Thyroid gland (tissue), 4 donors: ENCODE results near the gene ATP1B1. TPM values are rescaled to one million over a fixed set of nuclear protein-coding genes. Genes with fewer than 3 reads are reported as not detected.

ENCODE experiments used
- DNase-seq, 2 donors: peaks; one replicate each; pipeline ENCODE4 v3.0.0-alpha.2; 2019
- H3K27ac ChIP-seq, 3 donors: fragments of 200-600 bp; sonication (generic); 1 replicate in 2 of 3; 2 replicates in 1 of 3; pipeline ENCODE4 v1.5.1; 2016 to 2019; ENCODE audit warnings: mild to moderate bottlenecking in 1 of 3, moderate library complexity in 1 of 3
- H3K27me3 ChIP-seq: fragments of 200-600 bp; sonication (generic); one replicate; pipeline ENCODE4 v1.5.1; 2019
- H3K36me3 ChIP-seq, 2 donors: fragments of 200-600 bp; sonication (generic); one replicate each; pipeline ENCODE4 v1.5.1; 2016 to 2019
- H3K4me1 ChIP-seq, 2 donors: fragments of 200-600 bp; sonication (generic); one replicate each; pipeline ENCODE4 v1.5.1; 2017 to 2019
- H3K4me3 ChIP-seq, 3 donors: fragments of 200-600 bp; sonication (generic); replicated peaks in 1 of 3; 1 replicate in 2 of 3; 2 replicates in 1 of 3; pipeline ENCODE4 v1.5.1; 2016; ENCODE audit warnings: mild to moderate bottlenecking in 1 of 3
- H3K9me3 ChIP-seq: fragments of 200-600 bp; sonication (generic); one replicate; pipeline ENCODE4 v1.5.1; 2017
- POLR2A ChIP-seq, 2 donors: fragments of 450-650 bp; IDR thresholded peaks; one replicate each; pipeline ENCODE4 v1.6.1; 2017; ENCODE audit warnings: antibody characterized with exemption in 2 of 2, mild to moderate bottlenecking in 2 of 2, moderate library complexity in 1 of 2
- WGBS, 2 donors: methylation state at CpG; one replicate each; pipeline ENCODE4 v1.1.5; 2017; 5-methylcytosine and 5-hydroxymethylcytosine counted together
- intact Hi-C: fragments of 100-400 bp; cut with DNase I; formaldehyde crosslinking; loops from one replicate; pipeline ENCODE4 v1.15.1; 2023
- small RNA-seq: library from RNA; depleted of rRNA; stranded (forward); fragments of <200 nt; gene quantifications from one replicate; pipeline ENCODE3, GENCODE V24; 2016
- total RNA-seq, 4 donors: library from RNA; depleted of rRNA; stranded (reverse); fragments of >200 nt; gene quantifications; one replicate each; pipeline ENCODE4 v1.2.3, GENCODE V29; 2016
- TF ChIP-seq, protein P1 (sequence below), 6 experiments: fragments of 200-600 bp in 3 of 6; fragments of 450-650 bp in 3 of 6; sonication (generic) in 3 of 6; IDR thresholded peaks; one replicate each; pipeline ENCODE4 v1.5.1; 2016 to 2019; ENCODE audit warnings: antibody characterized with exemption in 6 of 6, mild to moderate bottlenecking in 2 of 6, inconsistent platforms in 1 of 6, moderate library complexity in 1 of 6

ATP1B1 gene
- total RNA-seq, 4 donors from 2014 or later: 310 to 509 (median 429) TPM

DNA sequence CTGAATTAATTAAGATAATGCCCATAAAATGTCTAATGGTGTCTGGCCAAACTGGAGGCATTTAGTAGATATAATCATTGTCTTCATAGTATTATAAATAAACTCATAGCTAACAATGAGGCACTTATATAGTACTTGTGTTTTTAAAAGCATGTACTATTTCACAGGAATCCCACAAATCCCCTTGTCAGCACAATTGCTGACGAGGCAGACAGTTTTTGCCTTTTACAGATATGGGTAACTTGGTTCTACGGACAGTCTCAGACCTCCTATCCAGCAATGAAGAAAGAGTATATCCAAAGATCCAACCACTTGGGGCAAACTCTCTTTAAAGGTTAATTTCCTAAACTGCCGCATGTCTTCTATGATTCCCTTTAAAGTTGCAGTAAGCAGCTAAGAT is 73.7 kb downstream of the ATP1B1 start:
- Histone ChIP-seq H3K9me3 (no peaks in the 10 kb centered on the region), H3K27me3 (no peaks in the 10 kb centered on the region), H3K36me3 (no peaks in the 10 kb centered on the region), H3K27ac (no peak overlapping the region), H3K4me1 (no peaks in the 10 kb centered on the region), H3K4me3 (no peak overlapping the region)
- WGBS, 2 donors: 98% methylated on average over 3 of the region's 3 CpGs
- TF ChIP-seq, protein P1, sequence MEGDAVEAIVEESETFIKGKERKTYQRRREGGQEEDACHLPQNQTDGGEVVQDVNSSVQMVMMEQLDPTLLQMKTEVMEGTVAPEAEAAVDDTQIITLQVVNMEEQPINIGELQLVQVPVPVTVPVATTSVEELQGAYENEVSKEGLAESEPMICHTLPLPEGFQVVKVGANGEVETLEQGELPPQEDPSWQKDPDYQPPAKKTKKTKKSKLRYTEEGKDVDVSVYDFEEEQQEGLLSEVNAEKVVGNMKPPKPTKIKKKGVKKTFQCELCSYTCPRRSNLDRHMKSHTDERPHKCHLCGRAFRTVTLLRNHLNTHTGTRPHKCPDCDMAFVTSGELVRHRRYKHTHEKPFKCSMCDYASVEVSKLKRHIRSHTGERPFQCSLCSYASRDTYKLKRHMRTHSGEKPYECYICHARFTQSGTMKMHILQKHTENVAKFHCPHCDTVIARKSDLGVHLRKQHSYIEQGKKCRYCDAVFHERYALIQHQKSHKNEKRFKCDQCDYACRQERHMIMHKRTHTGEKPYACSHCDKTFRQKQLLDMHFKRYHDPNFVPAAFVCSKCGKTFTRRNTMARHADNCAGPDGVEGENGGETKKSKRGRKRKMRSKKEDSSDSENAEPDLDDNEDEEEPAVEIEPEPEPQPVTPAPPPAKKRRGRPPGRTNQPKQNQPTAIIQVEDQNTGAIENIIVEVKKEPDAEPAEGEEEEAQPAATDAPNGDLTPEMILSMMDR (IDR thresholded peaks at IDR 0.05): no peak
- no peak for TF ChIP-seq POLR2A (IDR thresholded peaks at IDR 0.05)
- no peak for DNase-seq
- intact Hi-C loops: no loop called here

Small RNAs within 50 kb of the gene (small RNA-seq; reads per million reads assigned to genes)
- gene RNA5SP66: not detected
